IMR-90 (cell line): ENCODE measurements around the gene LRRC18. TPM values are rescaled to one million over a fixed set of nuclear protein-coding genes. Genes with fewer than 3 reads are reported as not detected.

Source experiments
- ATAC-seq: fragments of 200-7000 bp; cut with Tn5 transposase; 2 replicates; pipeline ENCODE4 v1.9.1; 2020; ENCODE audit warnings: low read depth, mild to moderate bottlenecking, moderate library complexity
- BruUV-seq: library from RNA; stranded (reverse); fragments of 400-500 nt; replicated peaks from 2 replicates; lab custom pipeline; 2021; lab: Mats Ljungman, UMichigan
- CTCF ChIA-PET: fragments of 300-600 bp; formaldehyde crosslinking; extraction: SDS; loops from one replicate; lab custom pipeline; 2021; ENCODE audit warnings: antibody characterized with exemption; lab: Yijun Ruan, JAX
- POLR2A ChIA-PET: fragments of 300-600 bp; sonication (Branson Sonifier 250); formaldehyde crosslinking; loops from one replicate; lab custom pipeline; 2022; ENCODE audit warnings: antibody characterized with exemption; ENCODE audit not compliant: unreplicated experiment; lab: Charles Lee
- DNase-seq: peaks from one replicate; pipeline ENCODE4 v3.0.0; 2013
- H2AFZ ChIP-seq: replicated peaks from 2 replicates; pipeline ENCODE3; 2013; ENCODE audit warnings: low read length, mild to moderate bottlenecking; ENCODE audit not compliant: poor library complexity
- H2AK5ac ChIP-seq: 2 replicates; pipeline ENCODE4 v1.6.1; 2013; ENCODE audit warnings: low read depth, low read length, inconsistent platforms
- H2AK9ac ChIP-seq: replicated peaks from 2 replicates; pipeline ENCODE3; 2013; ENCODE audit warnings: mild to moderate bottlenecking, low read depth, low read length, moderate library complexity; ENCODE audit not compliant: poor library complexity
- H2BK120ac ChIP-seq: 2 replicates; pipeline ENCODE4 v1.6.1; 2013; ENCODE audit warnings: low read depth, low read length, inconsistent platforms
- H2BK15ac ChIP-seq: 3 replicates; pipeline ENCODE4 v1.6.1; 2013; ENCODE audit warnings: low read depth, low read length, inconsistent platforms
- H2BK20ac ChIP-seq: 2 replicates; pipeline ENCODE4 v1.6.1; 2013; ENCODE audit warnings: low read depth, mild to moderate bottlenecking, inconsistent platforms, low read length, moderate library complexity
- H2BK5ac ChIP-seq: 2 replicates; pipeline ENCODE4 v1.6.1; 2013; ENCODE audit warnings: mild to moderate bottlenecking, low read depth, low read length, inconsistent platforms; ENCODE audit not compliant: poor library complexity, severe bottlenecking
- H3K14ac ChIP-seq: replicated peaks from 2 replicates; pipeline ENCODE4 v1.6.1; 2013; ENCODE audit warnings: low read depth, low read length, inconsistent platforms
- H3K18ac ChIP-seq: 2 replicates; pipeline ENCODE4 v1.6.1; 2013; ENCODE audit warnings: low read depth, low read length, control low read depth
- H3K23ac ChIP-seq: 2 replicates; pipeline ENCODE4 v1.6.1; 2013; ENCODE audit warnings: low read depth, low read length, inconsistent platforms
- H3K27ac ChIP-seq: 2 replicates; pipeline ENCODE4 v1.5.1; 2013; ENCODE audit warnings: mild to moderate bottlenecking, control low read depth, low read length; ENCODE audit not compliant: insufficient read depth
- H3K27me3 ChIP-seq: 2 replicates; pipeline ENCODE4 v1.6.1; 2013; ENCODE audit warnings: low read length; ENCODE audit not compliant: control insufficient read depth, insufficient read depth
- H3K36me3 ChIP-seq: 2 replicates; pipeline ENCODE4 v1.6.1; 2013; ENCODE audit warnings: low read length, mixed read lengths; ENCODE audit not compliant: control insufficient read depth, insufficient read depth
- H3K4ac ChIP-seq: 2 replicates; pipeline ENCODE4 v1.6.1; 2013; ENCODE audit warnings: low read depth, low read length, inconsistent platforms
- H3K4me1 ChIP-seq: 2 replicates; pipeline ENCODE4 v1.6.1; 2013; ENCODE audit warnings: low read length, mixed read lengths; ENCODE audit not compliant: control insufficient read depth, insufficient read depth
- H3K4me2 ChIP-seq: 2 replicates; pipeline ENCODE4 v1.6.1; 2013; ENCODE audit warnings: low read depth, mild to moderate bottlenecking, control low read depth, low read length, moderate library complexity
- H3K4me3 ChIP-seq: 2 replicates; pipeline ENCODE4 v1.5.1; 2013; ENCODE audit warnings: low read depth, mild to moderate bottlenecking, control low read depth, low read length, moderate library complexity; ENCODE audit not compliant: insufficient read depth
- H3K56ac ChIP-seq: 2 replicates; pipeline ENCODE4 v1.6.1; 2013; ENCODE audit warnings: low read length, inconsistent platforms; ENCODE audit not compliant: insufficient read depth; ENCODE audit errors: extremely low read depth
- H3K79me1 ChIP-seq, 2 experiments: 2 replicates each; pipeline ENCODE4 v1.6.1; 2013; ENCODE audit warnings: low read length in 2 of 2, inconsistent platforms in 1 of 2, low read depth in 1 of 2
- H3K9ac ChIP-seq: 2 replicates; pipeline ENCODE4 v1.6.1; 2013; ENCODE audit warnings: low read depth, low read length, control low read depth
- H3K9me1 ChIP-seq: 2 replicates; pipeline ENCODE4 v1.6.1; 2013; ENCODE audit warnings: low read length, inconsistent platforms; ENCODE audit not compliant: insufficient read depth
- H3K9me3 ChIP-seq: 2 replicates; pipeline ENCODE4 v1.6.1; 2013; ENCODE audit warnings: low read length; ENCODE audit not compliant: control insufficient read depth, insufficient read depth
- H4K20me1 ChIP-seq: 2 replicates; pipeline ENCODE4 v1.6.1; 2013; ENCODE audit warnings: low read length, inconsistent platforms; ENCODE audit not compliant: insufficient read depth
- H4K5ac ChIP-seq: 2 replicates; pipeline ENCODE4 v1.6.1; 2013; ENCODE audit warnings: mild to moderate bottlenecking, low read depth, low read length, control low read depth
- H4K8ac ChIP-seq, 2 experiments: 2 replicates each; pipeline ENCODE4 v1.6.1; 2013; ENCODE audit warnings: low read depth in 2 of 2, low read length in 2 of 2, control low read depth in 1 of 2, inconsistent platforms in 1 of 2
- H4K91ac ChIP-seq: 2 replicates; pipeline ENCODE4 v1.6.1; 2013; ENCODE audit warnings: low read depth, low read length, inconsistent platforms; ENCODE audit not compliant: insufficient read depth
- FOS ChIP-seq: fragments of 150-350 bp; IDR thresholded peaks from 2 replicates; pipeline ENCODE4 v1.6.1; 2016; ENCODE audit warnings: low read depth, low read length
- MXI1 ChIP-seq: IDR thresholded peaks from 2 replicates; pipeline ENCODE4 v1.6.1; 2012; ENCODE audit warnings: low read depth, mild to moderate bottlenecking, low read length, moderate library complexity, borderline replicate concordance
- RAD21 ChIP-seq: IDR thresholded peaks from 2 replicates; pipeline ENCODE4 v1.6.1; 2012; ENCODE audit warnings: low read length, improper control_type of control experiment
- RCOR1 ChIP-seq: IDR thresholded peaks from 2 replicates; pipeline ENCODE4 v1.6.1; 2012; ENCODE audit warnings: mild to moderate bottlenecking, low read length, improper control_type of control experiment; ENCODE audit not compliant: insufficient replicate concordance
- RFX5 ChIP-seq: IDR thresholded peaks from 2 replicates; pipeline ENCODE4 v1.8.0; 2012; ENCODE audit warnings: low read depth, mild to moderate bottlenecking, low read length, moderate library complexity
- WGBS, 2 experiments: methylation state at CpG; one replicate each; pipeline versions ENCODE4 v1.1.5 to v1.1.7; 2013; ENCODE audit warnings: missing lambda C conversion rate in 2 of 2; ENCODE audit not compliant: insufficient read length in 1 of 2; ENCODE audit errors: extremely low coverage in 2 of 2; 5-methylcytosine and 5-hydroxymethylcytosine counted together
- dilution Hi-C: fragments of 300-500 bp; cut with HindIII; formaldehyde crosslinking; loops from one replicate; pipeline ENCODE4 v1.14.3; 2018; ENCODE audit warnings: low sequenced_read_pairs; ENCODE audit not compliant: unreplicated experiment
- in situ Hi-C: fragments of 300-500 bp; cut with MboI; formaldehyde crosslinking; loops from 3 replicates; pipeline ENCODE4 v1.14.3; 2019; ENCODE audit warnings: low sequenced_read_pairs, inconsistent platforms, mixed read lengths
- intact Hi-C: fragments of 100-400 bp; cut with micrococcal nuclease; formaldehyde crosslinking; loops from 2 replicates; pipeline ENCODE4 v1.10.0; 2022
- polyA plus RNA-seq, 3 experiments: library from polyadenylated mRNA; depleted of rRNA; stranded (reverse); fragments of >200 nt; gene quantifications; 2 replicates each; pipeline ENCODE4 v1.2.3, GENCODE V29; 2012; ENCODE audit warnings: low replicate concordance in 1 of 3
- total RNA-seq: library from RNA; depleted of rRNA; stranded (reverse); fragments of >200 nt; gene quantifications from 2 replicates; pipeline ENCODE4 v1.2.3, GENCODE V29; 2012
- TF ChIP-seq, protein P1 (sequence below): conservative IDR thresholded peaks from 2 replicates; pipeline ENCODE4 v1.5.1; 2012; ENCODE audit warnings: mild to moderate bottlenecking, low read depth, low read length, improper control_type of control experiment

The LRRC18 gene
- total and polyA plus RNA-seq, 2 of the 4 experiments (the other 2 are of a cell fraction), result not detected

DNA sequence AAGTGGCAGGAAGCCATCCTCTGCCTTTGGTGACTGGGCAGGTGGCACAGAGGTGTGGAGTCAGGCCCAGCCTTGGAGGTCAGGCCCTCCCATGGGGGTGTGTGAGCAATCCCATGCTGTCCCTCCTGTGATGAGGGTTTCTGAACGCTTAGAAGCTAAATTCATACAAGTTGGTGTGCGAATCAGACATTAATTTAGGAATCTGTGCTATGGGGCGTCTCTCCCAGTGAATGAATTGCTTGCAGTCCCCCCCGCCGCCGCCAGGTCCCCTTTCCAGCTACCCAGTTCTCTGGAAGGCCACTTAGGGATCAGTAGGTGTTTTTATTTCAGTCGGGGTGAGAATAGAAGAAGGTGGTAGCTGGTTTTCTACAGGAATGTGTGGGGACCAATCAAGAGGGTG lies 37.5 kb downstream of the LRRC18 start:
- no peak overlapping the region for H3K18ac ChIP-seq
- H2AK5ac ChIP-seq, result no peak overlapping the region
- H3K9me3 ChIP-seq, result no peaks in the 10 kb centered on the region
- intact Hi-C loops, result no loop called here
- ChIA-PET POLR2A (no interaction called here), CTCF (no interaction called here)
- H2BK5ac ChIP-seq, result no peak overlapping the region
- in situ Hi-C loops, result no loop called here
- no peak overlapping the region for H2AK9ac ChIP-seq
- ATAC-seq (no peak), DNase-seq (no peak)
- H3K23ac ChIP-seq, result no peak overlapping the region
- H3K14ac ChIP-seq, result no peak overlapping the region
- H3K9ac ChIP-seq, result no peak overlapping the region
- H3K27me3 ChIP-seq, result peaks cover 5% of the 10 kb centered on the region
- no peak overlapping the region for H3K27ac ChIP-seq
- dilution Hi-C loops, result no loop called here
- H4K8ac ChIP-seq, result no peak overlapping the region
- no TSS peak for BruUV-seq
- no peaks in the 10 kb centered on the region for H3K4me1 ChIP-seq
- no peak overlapping the region for H2BK20ac ChIP-seq
- H3K4me2 ChIP-seq, result no peak overlapping the region
- H2BK15ac ChIP-seq, result no peak overlapping the region
- no peaks in the 10 kb centered on the region for H3K36me3 ChIP-seq
- TF ChIP-seq MXI1, result no peak
- TF ChIP-seq FOS, result no peak
- no peak for TF ChIP-seq RFX5
- TF ChIP-seq RCOR1, result no peak
- TF ChIP-seq RAD21, result no peak
- TF ChIP-seq, protein P1, sequence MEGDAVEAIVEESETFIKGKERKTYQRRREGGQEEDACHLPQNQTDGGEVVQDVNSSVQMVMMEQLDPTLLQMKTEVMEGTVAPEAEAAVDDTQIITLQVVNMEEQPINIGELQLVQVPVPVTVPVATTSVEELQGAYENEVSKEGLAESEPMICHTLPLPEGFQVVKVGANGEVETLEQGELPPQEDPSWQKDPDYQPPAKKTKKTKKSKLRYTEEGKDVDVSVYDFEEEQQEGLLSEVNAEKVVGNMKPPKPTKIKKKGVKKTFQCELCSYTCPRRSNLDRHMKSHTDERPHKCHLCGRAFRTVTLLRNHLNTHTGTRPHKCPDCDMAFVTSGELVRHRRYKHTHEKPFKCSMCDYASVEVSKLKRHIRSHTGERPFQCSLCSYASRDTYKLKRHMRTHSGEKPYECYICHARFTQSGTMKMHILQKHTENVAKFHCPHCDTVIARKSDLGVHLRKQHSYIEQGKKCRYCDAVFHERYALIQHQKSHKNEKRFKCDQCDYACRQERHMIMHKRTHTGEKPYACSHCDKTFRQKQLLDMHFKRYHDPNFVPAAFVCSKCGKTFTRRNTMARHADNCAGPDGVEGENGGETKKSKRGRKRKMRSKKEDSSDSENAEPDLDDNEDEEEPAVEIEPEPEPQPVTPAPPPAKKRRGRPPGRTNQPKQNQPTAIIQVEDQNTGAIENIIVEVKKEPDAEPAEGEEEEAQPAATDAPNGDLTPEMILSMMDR, result no peak
- no peak overlapping the region for H2AFZ ChIP-seq
- no peak overlapping the region for H3K56ac ChIP-seq
- 60% methylated on average over 1 of the region's 7 CpGs; no CpG with 5 or more reads in 1 of the 2 experiments for WGBS, 2 experiments
- no peak overlapping the region for H4K5ac ChIP-seq
- no peak overlapping the region for H4K91ac ChIP-seq
- no peaks in the 10 kb centered on the region for H4K20me1 ChIP-seq
- no peaks in the 10 kb centered on the region for H3K9me1 ChIP-seq
- no peak overlapping the region for H2BK120ac ChIP-seq
- H3K4ac ChIP-seq, result no peak overlapping the region
- H3K4me3 ChIP-seq, result no peak overlapping the region
- no peaks in the 10 kb centered on the region for H3K79me1 ChIP-seq
